Activated CD4-positive, alpha-beta T cell treated with anti-CD3 and anti-CD28 coated beads, Interleukin-2, amount 10 ng/mL, durations not matched to agents 24 days and 14 days (primary cell): ENCODE measurements around the gene PACSIN2. TPM values are rescaled to one million over a fixed set of nuclear protein-coding genes. Genes with fewer than 3 reads are reported as not detected.
"Not testable (repeated sequence)": the region's sequence is repeated elsewhere in the genome, so short reads cannot be mapped to it uniquely, and the experiment has no call there.

ENCODE experiments used
- DNase-seq: peaks from one replicate; pipeline ENCODE4 v3.0.0; 2022
- H3K27ac Mint-ChIP-seq: one replicate; pipeline ENCODE4 v1.8.0; 2022; ENCODE audit warnings: mild to moderate bottlenecking, mixed read lengths
- H3K27me3 Mint-ChIP-seq: one replicate; pipeline ENCODE4 v1.8.0; 2022; ENCODE audit warnings: mixed read lengths
- H3K36me3 Mint-ChIP-seq: one replicate; pipeline ENCODE4 v1.8.0; 2022; ENCODE audit warnings: low read depth, mild to moderate bottlenecking, mixed read lengths
- H3K4me1 Mint-ChIP-seq: one replicate; pipeline ENCODE4 v1.8.0; 2021; ENCODE audit warnings: mixed read lengths
- H3K4me3 Mint-ChIP-seq: one replicate; pipeline ENCODE4 v1.8.0; 2022; ENCODE audit warnings: mild to moderate bottlenecking, moderate library complexity, mixed read lengths
- H3K9me3 Mint-ChIP-seq: one replicate; pipeline ENCODE4 v1.8.0; 2021; ENCODE audit warnings: mixed read lengths
- intact Hi-C: fragments of 100-400 bp; cut with micrococcal nuclease; formaldehyde crosslinking; loops from one replicate; pipeline ENCODE4 v1.15.1; 2023
- total RNA-seq: library from RNA; stranded (reverse); gene quantifications from 2 replicates; pipeline ENCODE4 v1.2.3, GENCODE V29; 2022

Gene PACSIN2
- total RNA-seq, 1 donor from 2014 or later = 32.5 TPM

DNA sequence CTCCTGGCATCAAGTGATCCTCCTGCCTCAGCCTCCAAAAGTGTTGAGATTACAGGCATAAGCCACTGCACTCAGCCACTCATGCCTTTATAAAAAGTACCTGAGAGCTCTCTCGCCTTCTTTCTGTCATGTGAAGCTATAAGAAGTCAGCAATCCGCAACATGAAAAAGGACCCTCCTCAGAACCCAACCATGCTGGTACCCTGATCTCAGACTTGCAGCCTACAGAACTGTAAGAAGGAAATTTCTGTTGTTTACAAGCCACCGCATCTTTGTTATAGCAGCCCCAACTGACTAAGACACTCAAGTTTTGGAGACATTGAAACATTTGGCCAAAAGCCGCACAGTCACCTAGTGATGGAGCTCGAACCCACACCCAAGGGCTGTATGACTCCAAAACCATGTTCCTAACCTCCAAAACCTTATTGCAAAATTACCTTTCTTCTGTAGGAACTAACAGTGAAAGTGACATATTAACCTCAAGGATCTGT lies 8.9 kb downstream of the PACSIN2 start:
- intact Hi-C loops = no loop called here

GRCh38 chr22:43005106-43005505 lies 9.8 kb downstream of the PACSIN2 start:
- no peaks in the 10 kb centered on the region for H3K36me3 Mint-ChIP-seq
- H3K27me3 Mint-ChIP-seq = no peaks in the 10 kb centered on the region
- H3K4me1 Mint-ChIP-seq = peaks cover 62% of the 10 kb centered on the region
- no peak overlapping the region for H3K4me3 Mint-ChIP-seq
- H3K9me3 Mint-ChIP-seq = no peaks in the 10 kb centered on the region
- intact Hi-C loops = no loop called here
- H3K27ac Mint-ChIP-seq = no peak overlapping the region
- no peak for DNase-seq

More for the DNA sequence above, 8.9 kb downstream of the PACSIN2 start:
- no peak for DNase-seq
- H3K36me3 Mint-ChIP-seq = no peaks in the 10 kb centered on the region
- no peak overlapping the region for H3K4me3 Mint-ChIP-seq
- H3K27me3 Mint-ChIP-seq = no peaks in the 10 kb centered on the region
- H3K4me1 Mint-ChIP-seq = peaks cover 54% of the 10 kb centered on the region
- no peak overlapping the region for H3K27ac Mint-ChIP-seq
- no peaks in the 10 kb centered on the region for H3K9me3 Mint-ChIP-seq

- Mint-ChIP-seq H3K27ac (no peak overlapping the region), H3K4me1 (peaks cover 67% of the 10 kb centered on the region), H3K27me3 (no peaks in the 10 kb centered on the region), H3K36me3 (no peaks in the 10 kb centered on the region), H3K4me3 (no peak overlapping the region), H3K9me3 (no peaks in the 10 kb centered on the region)
- intact Hi-C loops = no loop called here
- DNase-seq = no peak
Observed at GRCh38 chr22:43004362-43005035, 10.4 kb downstream of the PACSIN2 start.

DNA sequence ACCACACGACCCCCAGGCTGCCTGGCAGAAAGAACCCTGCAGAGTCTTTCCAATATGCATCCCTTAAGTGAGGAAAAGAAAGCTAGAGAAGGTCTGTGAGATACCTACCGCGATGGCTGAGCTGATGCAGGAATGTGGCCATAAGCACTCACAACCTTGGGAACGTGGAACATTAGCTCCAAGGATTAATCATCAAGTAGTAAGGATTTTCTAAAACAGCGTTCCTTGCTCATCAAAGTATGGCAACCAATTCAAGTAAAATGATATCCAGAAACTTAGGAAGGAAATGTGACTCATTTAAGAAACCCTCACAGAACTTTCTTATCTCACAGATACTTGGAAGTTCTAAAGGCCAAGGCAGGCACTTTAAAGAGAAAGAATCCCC lies 12.8 kb downstream of the PACSIN2 start:
- Mint-ChIP-seq H3K27ac (peak overlapping the region; percentile 67), H3K4me1 (peaks cover 74% of the 10 kb centered on the region)
- intact Hi-C loops = loop anchor here (2.0 kb wide), 1 partner anchor 37 kb away; no protein-coding TSS in a partner anchor

GRCh38 chr22:43001271-43002201 lies 13.4 kb downstream of the PACSIN2 start:
- Mint-ChIP-seq H3K4me3 (peak overlapping the region; percentile 52), H3K36me3 (no peaks in the 10 kb centered on the region), H3K9me3 (no peaks in the 10 kb centered on the region), H3K27ac (peak overlapping the region; percentile 67), H3K4me1 (peaks cover 69% of the 10 kb centered on the region), H3K27me3 (no peaks in the 10 kb centered on the region)
- peak; percentile 67 for DNase-seq
- intact Hi-C loops = loop anchor here (2.0 kb wide), 1 partner anchor 37 kb away; no protein-coding TSS in a partner anchor

More for the DNA sequence above, 12.8 kb downstream of the PACSIN2 start:
- H3K27me3 Mint-ChIP-seq = no peaks in the 10 kb centered on the region
- no peaks in the 10 kb centered on the region for H3K9me3 Mint-ChIP-seq
- DNase-seq = no peak
- H3K4me3 Mint-ChIP-seq = peak overlapping the region; percentile 52
- no peaks in the 10 kb centered on the region for H3K36me3 Mint-ChIP-seq

GRCh38 chr22:43000441-43001175 lies 14.3 kb downstream of the PACSIN2 start:
- no peaks in the 10 kb centered on the region for H3K9me3 Mint-ChIP-seq
- H3K36me3 Mint-ChIP-seq = peaks cover 1% of the 10 kb centered on the region
- no peaks in the 10 kb centered on the region for H3K27me3 Mint-ChIP-seq
- H3K4me3 Mint-ChIP-seq = peak overlapping the region; percentile 52
- peak overlapping the region; percentile 67 for H3K27ac Mint-ChIP-seq
- H3K4me1 Mint-ChIP-seq = peaks cover 70% of the 10 kb centered on the region
- peak; percentile 67 for DNase-seq
- intact Hi-C loops = loop anchor here (1.0 kb wide), 1 partner anchor 15 kb away; the partner anchor contains the start of gene PACSIN2

DNA sequence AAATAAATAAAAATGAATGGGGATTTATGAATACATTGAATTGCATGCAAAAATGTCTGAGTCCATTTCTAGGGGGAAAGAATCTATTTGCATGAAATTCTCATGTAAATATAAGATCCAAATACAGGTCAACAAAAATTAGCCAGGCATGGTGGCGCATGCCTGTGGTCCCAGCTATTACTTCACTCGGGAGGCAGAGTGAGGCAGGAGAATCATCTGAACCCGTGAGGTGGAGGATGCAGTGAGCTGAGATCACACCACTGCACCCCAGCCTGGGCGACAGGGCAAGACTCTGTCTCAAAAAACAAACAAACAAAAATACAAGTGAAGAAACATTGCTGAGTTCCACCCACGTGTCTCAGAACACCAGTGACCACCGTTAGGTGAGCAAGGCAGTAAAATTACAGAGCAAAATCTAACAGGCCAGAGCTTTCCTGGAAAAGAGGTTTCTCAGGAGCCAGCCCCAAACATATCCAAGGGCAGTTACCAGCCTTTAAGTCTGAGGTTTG lies 17.3 kb downstream of the PACSIN2 start:
- Mint-ChIP-seq H3K36me3 (peaks cover 6% of the 10 kb centered on the region), H3K27me3 (no peaks in the 10 kb centered on the region), H3K4me1 (peaks cover 49% of the 10 kb centered on the region), H3K9me3 (no peaks in the 10 kb centered on the region), H3K4me3 (peak overlapping the region; percentile 18), H3K27ac (peak overlapping the region; percentile 77)
- no peak for DNase-seq
- intact Hi-C loops = no loop called here

DNA sequence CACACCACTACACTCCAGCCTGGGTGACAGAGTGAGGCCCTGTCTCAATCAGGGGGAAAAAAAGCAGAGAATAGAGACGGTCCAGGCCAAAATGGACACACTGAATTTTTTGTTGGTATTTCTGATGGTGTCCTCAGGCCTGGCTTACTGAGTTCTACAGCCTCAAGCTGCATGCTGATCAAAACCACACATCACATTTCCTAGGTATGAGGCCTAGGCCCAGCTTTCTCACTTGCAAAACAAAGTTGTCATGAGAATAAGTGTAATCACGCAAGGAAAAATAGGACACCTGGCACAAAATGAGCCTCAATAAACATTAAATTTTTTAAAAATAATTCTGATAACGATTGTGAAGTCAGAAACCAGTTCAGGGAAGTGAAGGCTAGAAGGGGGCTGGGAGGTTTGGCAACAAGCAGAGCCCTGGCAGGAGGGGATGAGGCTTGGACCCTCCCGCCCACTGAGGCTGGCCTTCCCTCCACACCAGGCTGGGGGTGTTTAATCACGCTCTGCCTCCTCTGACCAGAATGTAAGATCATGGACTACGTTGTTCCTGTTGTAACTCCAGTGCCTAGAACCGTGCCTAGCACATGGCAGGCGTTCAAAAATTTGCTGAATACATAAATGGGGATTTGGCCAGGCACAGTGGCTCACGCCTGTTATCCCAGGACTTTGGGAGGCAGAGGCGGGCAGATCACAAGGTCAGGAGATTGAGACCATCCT lies 18.1 kb downstream of the PACSIN2 start:
- Mint-ChIP-seq H3K4me1 (peaks cover 41% of the 10 kb centered on the region), H3K27ac (no peak overlapping the region), H3K27me3 (no peaks in the 10 kb centered on the region), H3K4me3 (no peak overlapping the region), H3K36me3 (peaks cover 8% of the 10 kb centered on the region), H3K9me3 (no peaks in the 10 kb centered on the region)
- no peak for DNase-seq
- intact Hi-C loops = no loop called here

DNA sequence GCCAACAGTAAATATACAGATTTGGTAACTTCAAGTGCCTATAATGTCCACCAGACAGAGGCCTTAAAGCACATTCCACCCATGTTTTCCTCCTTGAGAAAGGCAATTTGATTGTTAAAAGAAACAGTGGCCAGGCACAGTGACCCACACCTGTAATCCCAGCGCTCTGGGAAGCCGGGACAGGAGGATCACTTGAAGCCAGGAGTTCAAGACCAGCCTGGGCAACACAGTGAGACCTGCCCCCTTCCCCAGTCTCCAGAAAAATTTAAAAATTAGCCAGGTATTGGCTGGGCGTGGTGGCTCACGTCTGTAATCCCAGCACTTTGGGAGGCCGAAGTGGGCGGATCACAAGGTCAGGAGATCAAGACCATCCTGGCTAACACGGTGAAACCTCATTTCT lies 19.3 kb downstream of the PACSIN2 start:
- DNase-seq, H3K27ac Mint-ChIP-seq, intact Hi-C loops, H3K4me3 Mint-ChIP-seq, H3K9me3 Mint-ChIP-seq, H3K27me3 Mint-ChIP-seq: not testable (repeated sequence)
- Mint-ChIP-seq H3K4me1 (peaks cover 30% of the 10 kb centered on the region), H3K36me3 (peaks cover 10% of the 10 kb centered on the region)

GRCh38 chr22:42994917-42995562 lies 19.9 kb downstream of the PACSIN2 start:
- Mint-ChIP-seq H3K36me3 (peaks cover 10% of the 10 kb centered on the region), H3K9me3 (no peaks in the 10 kb centered on the region), H3K27me3 (no peaks in the 10 kb centered on the region), H3K4me1 (peaks cover 28% of the 10 kb centered on the region), H3K4me3 (no peak overlapping the region), H3K27ac (no peak overlapping the region)
- intact Hi-C loops = no loop called here
- DNase-seq = no peak

- Mint-ChIP-seq H3K4me1 (peaks cover 22% of the 10 kb centered on the region), H3K27me3 (no peaks in the 10 kb centered on the region), H3K4me3 (no peak overlapping the region), H3K27ac (no peak overlapping the region), H3K36me3 (peaks cover 10% of the 10 kb centered on the region), H3K9me3 (no peaks in the 10 kb centered on the region)
- no peak for DNase-seq
- intact Hi-C loops = no loop called here
Observed at GRCh38 chr22:42994276-42994916, 20.6 kb downstream of the PACSIN2 start.

GRCh38 chr22:42993651-42994275 lies 21.2 kb downstream of the PACSIN2 start:
- peaks cover 19% of the 10 kb centered on the region for H3K4me1 Mint-ChIP-seq
- H3K27ac Mint-ChIP-seq = no peak overlapping the region
- intact Hi-C loops = no loop called here
- H3K4me3 Mint-ChIP-seq = no peak overlapping the region
- no peaks in the 10 kb centered on the region for H3K9me3 Mint-ChIP-seq
- no peak for DNase-seq
- H3K27me3 Mint-ChIP-seq = no peaks in the 10 kb centered on the region
- H3K36me3 Mint-ChIP-seq = peaks cover 10% of the 10 kb centered on the region
